ENCODE data around the gene DLX4.

Gene DLX4

GRCh38 chr17:49996495-49997300 is 27.7 kb downstream of the DLX4 start:
- Histone ChIP-seq H3K4me3 (peak overlapping the region; percentile 49 to 72 (median 60)), H3K9me3 (replicated peaks in 1 of 11) (no peaks in the 10 kb centered on the region), H4K20me1 (peaks cover 0 to 31% (median 27%) of the 10 kb centered on the region in 11 experiments; a peak in 15 of 22 replicates), H3K4me2 (peak overlapping the region; percentile 84 to 99 (median 95)), H3K9ac (peak overlapping the region; percentile 42 to 74 (median 64); a peak in 20 of 22 replicates), H3K4me1 (peaks cover 32 to 50% (median 40%) of the 10 kb centered on the region in 10 experiments), H3K27ac (peak overlapping the region in 2 of 11 experiments; percentile 36 to 38; a peak in 2 of 22 replicates), H3K27me3 (peaks cover 56 to 66% (median 61%) of the 10 kb centered on the region in 11 experiments), H3K36me3 (no peaks in the 10 kb centered on the region)
- no peak for TF ChIP-seq Cebpa-rat (IDR thresholded peaks at IDR 0.05)

GRCh38 chr17:49997301-49997650 is 28.3 kb downstream of the DLX4 start:
- H3K4me2 ChIP-seq = peak overlapping the region; percentile 84 to 99 (median 95)

GRCh38 chr17:49997773-49998703 is 29.0 kb downstream of the DLX4 start:
- Histone ChIP-seq H4K20me1 (peaks cover 0 to 27% (median 20%) of the 10 kb centered on the region in 11 experiments; a peak in 15 of 22 replicates), H3K27me3 (peaks cover 43 to 52% (median 47%) of the 10 kb centered on the region in 11 experiments), H3K27ac (no peak overlapping the region), H3K4me2 (peak overlapping the region in 10 of 11 experiments; percentile 3 to 97 (median 40); a peak in 9 of 22 replicates), H3K36me3 (no peaks in the 10 kb centered on the region), H3K4me3 (no peak overlapping the region), H3K9me3 (replicated peaks in 1 of 11) (no peaks in the 10 kb centered on the region), H3K9ac (0 out of 22 replicates have a peak overlapping the region, but pooled peaks of 1 of the 11 experiments have one; percentile 11), H3K4me1 (peaks cover 31 to 47% (median 38%) of the 10 kb centered on the region in 10 experiments)
- no peak for TF ChIP-seq Cebpa-rat (IDR thresholded peaks at IDR 0.05)

More at GRCh38 chr17:49997301-49997650, 28.3 kb downstream of the DLX4 start:
- Histone ChIP-seq H3K9me3 (replicated peaks in 1 of 11) (no peaks in the 10 kb centered on the region), H3K27me3 (peaks cover 50 to 60% (median 55%) of the 10 kb centered on the region in 11 experiments), H3K4me3 (peak overlapping the region; percentile 49 to 72 (median 60); a peak in 17 of 20 replicates), H4K20me1 (peaks cover 0 to 30% (median 26%) of the 10 kb centered on the region in 11 experiments; a peak in 15 of 22 replicates), H3K9ac (peak overlapping the region; percentile 42 to 74 (median 64); a peak in 17 of 22 replicates), H3K4me1 (peaks cover 32 to 50% (median 40%) of the 10 kb centered on the region in 10 experiments), H3K27ac (no peak overlapping the region), H3K36me3 (no peaks in the 10 kb centered on the region)
- TF ChIP-seq Cebpa-rat (IDR thresholded peaks at IDR 0.05) = no peak

DNA sequence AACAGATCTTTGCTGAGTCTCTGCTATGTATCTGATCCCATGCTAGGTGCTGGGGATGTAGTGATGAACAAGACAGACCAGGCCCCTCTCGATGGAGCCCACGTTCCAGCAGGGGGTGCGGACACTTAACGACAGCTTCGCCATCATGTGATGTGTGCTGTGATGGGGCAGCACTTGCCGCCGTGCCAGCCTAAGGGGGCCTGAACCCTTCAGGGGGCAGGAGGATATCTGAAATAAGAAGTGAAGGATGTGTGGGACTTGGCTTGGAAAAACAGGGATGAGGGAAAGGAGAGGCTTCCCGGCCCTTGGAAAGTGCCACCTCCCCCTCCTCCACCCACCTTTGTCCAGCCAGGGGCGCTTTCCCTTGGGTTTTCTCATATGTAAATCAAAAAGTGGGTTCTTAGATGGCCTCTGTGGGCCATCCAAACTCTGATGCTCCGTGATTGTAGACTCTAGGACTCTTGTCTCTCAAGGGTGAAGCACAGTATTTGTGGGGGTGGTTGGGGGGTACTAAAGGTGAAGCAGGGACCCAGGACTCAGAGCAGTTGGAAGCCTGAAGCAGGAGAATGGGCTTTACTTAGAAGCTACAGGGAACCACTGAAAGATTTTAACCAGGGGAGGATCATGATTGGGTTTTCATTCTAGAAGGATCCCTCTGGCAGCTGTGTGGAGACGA is 30.0 kb downstream of the DLX4 start:
- peaks cover 0 to 17% (median 11%) of the 10 kb centered on the region in 11 experiments; a peak in 15 of 22 replicates for H4K20me1 ChIP-seq
- H3K27ac ChIP-seq = no peak overlapping the region
- no peaks in the 10 kb centered on the region for H3K36me3 ChIP-seq
- peak overlapping the region in 3 of 11 experiments; percentile 21 to 85 (median 68); a peak in 1 of 22 replicates for H3K4me2 ChIP-seq
- no peaks in the 10 kb centered on the region for H3K9me3 ChIP-seq (replicated peaks in 1 of 11)
- H3K27me3 ChIP-seq = peaks cover 33 to 43% (median 38%) of the 10 kb centered on the region in 11 experiments
- no peak for TF ChIP-seq Cebpa-rat (IDR thresholded peaks at IDR 0.05)
- peaks cover 22 to 38% (median 29%) of the 10 kb centered on the region in 10 experiments for H3K4me1 ChIP-seq
- no peak overlapping the region for H3K4me3 ChIP-seq
- H3K9ac ChIP-seq = 0 out of 22 replicates have a peak overlapping the region, but pooled peaks of 1 of the 11 experiments have one; percentile 11

DNA sequence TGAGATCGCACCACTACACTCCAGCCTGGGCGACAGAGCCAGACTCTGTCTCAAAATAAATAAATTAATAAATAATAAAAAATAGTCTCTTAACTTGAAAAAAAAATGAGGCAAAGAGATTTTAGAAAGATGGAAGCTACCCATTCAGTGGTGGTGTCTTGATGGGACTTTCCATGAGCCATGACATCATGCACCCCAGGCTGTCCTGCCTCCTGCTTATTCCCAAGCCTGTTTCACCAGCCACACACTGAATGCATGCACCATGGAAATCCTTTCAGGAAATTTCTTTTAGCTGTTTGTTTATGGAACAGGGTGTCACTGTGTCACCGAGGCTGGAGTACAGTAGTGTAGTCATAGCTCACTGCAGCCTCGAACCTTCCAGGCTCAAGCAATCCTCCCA is 34.9 kb downstream of the DLX4 start:
- peaks cover 2 to 5% (median 2%) of the 10 kb centered on the region in 11 experiments; a peak in 21 of 22 replicates for H3K9me3 ChIP-seq (replicated peaks in 1 of 11)
- H4K20me1 ChIP-seq = no peaks in the 10 kb centered on the region
- peaks cover 0 to 4% (median 0%) of the 10 kb centered on the region in 11 experiments; a peak in 1 of 22 replicates for H3K27me3 ChIP-seq
- H3K36me3 ChIP-seq = no peaks in the 10 kb centered on the region
- no peak overlapping the region for H3K4me2 ChIP-seq
- no peak overlapping the region for H3K9ac ChIP-seq
- no peak overlapping the region for H3K27ac ChIP-seq
- peaks cover 0 to 20% (median 13%) of the 10 kb centered on the region in 10 experiments; a peak in 16 of 20 replicates for H3K4me1 ChIP-seq
- no peak overlapping the region for H3K4me3 ChIP-seq
- no peak for TF ChIP-seq Cebpa-rat (IDR thresholded peaks at IDR 0.05)

GRCh38 chr17:50009282-50009681 is 40.3 kb downstream of the DLX4 start:
- Histone ChIP-seq H3K9ac (no peak overlapping the region), H3K9me3 (replicated peaks in 1 of 11) (peaks cover 34 to 46% (median 42%) of the 10 kb centered on the region in 11 experiments), H3K4me2 (no peak overlapping the region), H3K4me3 (no peak overlapping the region), H3K36me3 (peaks cover 0 to 4% (median 0%) of the 10 kb centered on the region in 11 experiments; a peak in 2 of 22 replicates), H4K20me1 (no peaks in the 10 kb centered on the region), H3K4me1 (peaks cover 0 to 20% (median 13%) of the 10 kb centered on the region in 10 experiments; a peak in 16 of 20 replicates), H3K27me3 (no peaks in the 10 kb centered on the region), H3K27ac (no peak overlapping the region)
- no peak for TF ChIP-seq Cebpa-rat (IDR thresholded peaks at IDR 0.05)

GRCh38 chr17:50013079-50013478 is 44.1 kb downstream of the DLX4 start:
- no peak overlapping the region for H3K9ac ChIP-seq
- 0 out of 20 replicates have a peak, but pooled peaks cover 0 to under 1% (median 0%) of the 10 kb centered on the region in 10 experiments for H3K4me1 ChIP-seq
- H3K4me3 ChIP-seq = no peak overlapping the region
- TF ChIP-seq Cebpa-rat (IDR thresholded peaks at IDR 0.05) = no peak
- no peaks in the 10 kb centered on the region for H3K27me3 ChIP-seq
- peaks cover 0 to 8% (median 0%) of the 10 kb centered on the region in 11 experiments; a peak in 2 of 22 replicates for H3K36me3 ChIP-seq
- H3K27ac ChIP-seq = no peak overlapping the region
- no peak overlapping the region for H3K4me2 ChIP-seq
- no peaks in the 10 kb centered on the region; a peak in 1 of 22 replicates for H4K20me1 ChIP-seq
- peaks cover 44 to 60% (median 53%) of the 10 kb centered on the region in 11 experiments for H3K9me3 ChIP-seq (replicated peaks in 1 of 11)
